NCI-H2196 treated with DMSO at 0.1 percent for 48 hours (cell line): ENCODE measurements around the gene UBL4B.
"Not testable (repeated sequence)": the region's sequence is repeated elsewhere in the genome, so short reads cannot be mapped to it uniquely, and the experiment has no call there.

Experiments used
- DNase-seq: peaks from one replicate; lab custom pipeline; 2025; ENCODE audit not compliant: unreplicated experiment; lab: John Stamatoyannopoulos, UW

The UBL4B gene

GRCh38 chr1:110112143-110112542, at the start of gene UBL4B:
UBL4B (plus strand) TSS chr1:110112443; CDS start chr1:110112535, 92 bp downstream.
- DNase-seq: no peak

- DNase-seq: no peak
Observed at GRCh38 chr1:110062612-110063011, 49.6 kb upstream of the UBL4B start.

GRCh38 chr1:110063781-110064180, 48.5 kb upstream of the UBL4B start:
- DNase-seq: no peak

- DNase-seq: no peak
Observed at GRCh38 chr1:110064576-110065337, 47.5 kb upstream of the UBL4B start.

GRCh38 chr1:110065841-110066240, 46.4 kb upstream of the UBL4B start:
- DNase-seq: no peak

- DNase-seq: no peak
Observed at GRCh38 chr1:110067479-110067892, 44.8 kb upstream of the UBL4B start.

- DNase-seq: no peak
Observed at GRCh38 chr1:110067893-110068645, 44.2 kb upstream of the UBL4B start.

GRCh38 chr1:110068646-110069403, 43.4 kb upstream of the UBL4B start:
- DNase-seq: no peak

GRCh38 chr1:110069404-110070281, 42.6 kb upstream of the UBL4B start:
- no peak for DNase-seq

GRCh38 chr1:110070282-110070669, 42.0 kb upstream of the UBL4B start:
- no peak for DNase-seq

GRCh38 chr1:110070671-110071242, 41.5 kb upstream of the UBL4B start, which contains the start of gene ALX3:
ALX3 (minus strand) TSS chr1:110070672; CDS start chr1:110070612, 60 bp downstream.
- no peak for DNase-seq

- no peak for DNase-seq
Observed at GRCh38 chr1:110074166-110074565, 38.1 kb upstream of the UBL4B start.

GRCh38 chr1:110076789-110077500, 35.3 kb upstream of the UBL4B start:
- no peak for DNase-seq

GRCh38 chr1:110079995-110080394, 32.2 kb upstream of the UBL4B start:
- DNase-seq: not testable (repeated sequence)

GRCh38 chr1:110081061-110081460, 31.2 kb upstream of the UBL4B start:
- no peak for DNase-seq

- DNase-seq: no peak
Observed at GRCh38 chr1:110082477-110082876, 29.8 kb upstream of the UBL4B start.

- no peak for DNase-seq
Observed at GRCh38 chr1:110083061-110083865, 29.0 kb upstream of the UBL4B start.

- DNase-seq: no peak
Observed at GRCh38 chr1:110083866-110084226, 28.4 kb upstream of the UBL4B start.
